ENCODE results near the gene NHLRC4.

NHLRC4 gene

DNA sequence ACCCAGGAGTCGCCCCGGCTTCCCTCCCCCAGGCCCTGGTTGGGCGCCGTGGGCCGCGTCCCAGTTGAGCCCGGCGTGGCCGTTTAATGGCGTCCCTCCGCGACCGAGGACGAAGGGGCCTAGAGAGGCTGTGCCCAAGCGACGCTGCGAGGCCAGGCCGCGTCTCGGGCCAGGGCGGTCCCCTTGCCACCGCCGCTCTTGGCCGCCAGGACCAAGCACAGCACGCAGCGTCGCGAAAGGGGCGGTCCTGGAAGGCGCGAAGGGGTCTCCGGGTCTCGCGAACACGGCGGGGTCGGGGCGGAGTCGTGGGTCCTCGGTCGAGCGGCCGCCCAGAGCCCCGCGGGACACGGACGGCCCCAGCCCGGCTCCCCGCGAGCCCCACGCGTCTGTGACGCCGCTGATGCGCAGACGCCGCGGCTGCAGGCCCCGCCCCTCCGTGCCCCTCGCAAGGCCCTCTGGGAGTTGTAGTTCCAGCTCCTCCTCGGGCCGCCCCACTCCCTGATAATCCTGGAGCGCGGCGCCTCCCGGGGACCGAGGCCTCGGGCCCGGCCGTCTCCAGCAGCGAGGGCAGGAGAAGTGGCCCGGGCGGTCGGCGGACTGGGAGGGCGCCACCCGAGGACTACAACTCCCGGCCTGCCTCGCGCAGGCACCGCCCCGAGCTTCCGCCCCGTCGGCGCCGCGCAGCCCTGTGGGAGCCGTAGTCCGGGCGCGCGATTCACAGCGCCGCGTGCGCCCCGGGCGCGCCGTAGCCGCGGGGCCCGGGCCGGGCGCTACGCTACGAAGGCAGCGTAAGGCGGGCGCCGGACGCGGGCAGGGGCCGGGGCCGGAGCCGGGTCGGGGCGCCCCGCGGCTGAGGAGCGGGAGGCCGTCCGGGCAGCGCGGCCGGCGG lies 39.5 kb upstream of the NHLRC4 start, which contains the start of gene CAPN15:
TSS of gene CAPN15 (plus strand) at position 698 of the 889 bp plus-strand sequence. CDS start 19,127 bp downstream, outside the sequence.
- TF ChIP-seq SUZ12 (IDR thresholded peaks at IDR 0.05; ENCODE audit: extremely low read depth, insufficient read depth, insufficient read length) = no peak
- no peak for TF ChIP-seq ZNF274 (IDR thresholded peaks at IDR 0.05; ENCODE audit: low read depth, low read length)
- no peak for TF ChIP-seq YY1 (IDR thresholded peaks at IDR 0.05; ENCODE audit: insufficient read depth, insufficient read length)
- Histone ChIP-seq H3K27me3 (ENCODE audit: insufficient read depth, insufficient read length) (no peaks in the 10 kb centered on the region), H3K36me3 (ENCODE audit: insufficient read depth, insufficient read length, low read length) (peaks cover 46% of the 10 kb centered on the region), H3K9me3 (ENCODE audit: insufficient read depth, low read length) (no peaks in the 10 kb centered on the region), H3K9ac (ENCODE audit: insufficient read length, low read depth) (peak within 1 kb of the TSS; percentile 100), H3K4me1 (ENCODE audit: insufficient read depth, insufficient read length) (peaks cover 28% of the 10 kb centered on the region), H3K4me3 (ENCODE audit: insufficient read length, low read depth) (peak within 1 kb of the TSS; percentile 94)
- peak; percentile 69 for DNase-seq (ENCODE audit: low read depth, low spot score)

DNA sequence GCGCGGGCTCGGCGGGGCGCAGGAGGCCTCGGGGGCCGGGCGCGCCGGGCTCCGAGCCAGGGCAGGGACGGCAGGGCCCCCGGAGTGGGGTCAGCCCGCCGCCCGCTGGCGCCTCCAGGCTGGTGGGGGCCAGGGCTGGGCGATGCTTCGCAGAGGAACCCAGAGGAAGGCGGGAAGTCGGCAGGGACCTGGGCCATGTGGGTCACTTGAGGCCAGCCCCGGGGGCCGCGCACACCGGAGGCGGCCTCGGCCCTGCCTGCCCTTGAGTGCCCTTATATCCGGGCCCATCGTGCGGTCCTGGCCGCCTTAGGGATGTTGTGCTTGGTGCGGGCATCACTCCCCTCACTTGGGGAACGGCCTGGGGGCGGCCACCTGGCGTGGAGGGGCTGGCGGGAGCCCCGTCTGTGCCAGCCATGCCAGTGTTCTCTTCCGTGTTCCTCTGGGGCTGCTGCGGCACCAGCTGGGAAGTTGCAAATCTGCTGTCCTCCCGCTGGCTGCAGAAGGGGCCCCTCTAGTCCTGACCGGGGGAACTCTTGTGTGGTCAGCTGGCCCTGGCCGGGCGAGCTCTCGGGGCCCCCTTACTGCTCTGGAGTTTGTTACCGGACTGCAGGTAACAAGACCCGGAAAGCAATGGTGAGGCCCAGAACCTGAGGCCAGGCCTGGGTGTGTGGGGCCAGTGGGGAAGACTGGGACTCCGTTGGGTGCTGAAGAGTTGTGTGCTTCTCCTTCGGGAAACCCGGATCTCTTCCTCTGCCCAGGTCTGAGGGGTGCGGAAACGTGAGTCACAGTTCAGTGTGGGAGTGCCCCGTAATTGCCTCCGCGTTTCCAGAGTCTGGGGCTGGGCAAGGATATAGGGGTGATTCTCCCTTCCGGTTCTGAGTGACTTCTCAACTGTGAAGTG lies 38.4 kb upstream of the NHLRC4 start:
- Histone ChIP-seq H3K9me3 (ENCODE audit: insufficient read depth, low read length) (no peaks in the 10 kb centered on the region), H3K9ac (ENCODE audit: insufficient read length, low read depth) (peak overlapping the region; percentile 100), H3K27me3 (ENCODE audit: insufficient read depth, insufficient read length) (no peaks in the 10 kb centered on the region), H3K4me3 (ENCODE audit: insufficient read length, low read depth) (peak overlapping the region; percentile 90), H3K4me1 (ENCODE audit: insufficient read depth, insufficient read length) (peaks cover 27% of the 10 kb centered on the region), H3K36me3 (ENCODE audit: insufficient read depth, insufficient read length, low read length) (peaks cover 41% of the 10 kb centered on the region)
- DNase-seq (ENCODE audit: low read depth, low spot score) = no peak
- TF ChIP-seq YY1 (IDR thresholded peaks at IDR 0.05; ENCODE audit: insufficient read depth, insufficient read length) = no peak
- no peak for TF ChIP-seq SUZ12 (IDR thresholded peaks at IDR 0.05; ENCODE audit: extremely low read depth, insufficient read depth, insufficient read length)

DNA sequence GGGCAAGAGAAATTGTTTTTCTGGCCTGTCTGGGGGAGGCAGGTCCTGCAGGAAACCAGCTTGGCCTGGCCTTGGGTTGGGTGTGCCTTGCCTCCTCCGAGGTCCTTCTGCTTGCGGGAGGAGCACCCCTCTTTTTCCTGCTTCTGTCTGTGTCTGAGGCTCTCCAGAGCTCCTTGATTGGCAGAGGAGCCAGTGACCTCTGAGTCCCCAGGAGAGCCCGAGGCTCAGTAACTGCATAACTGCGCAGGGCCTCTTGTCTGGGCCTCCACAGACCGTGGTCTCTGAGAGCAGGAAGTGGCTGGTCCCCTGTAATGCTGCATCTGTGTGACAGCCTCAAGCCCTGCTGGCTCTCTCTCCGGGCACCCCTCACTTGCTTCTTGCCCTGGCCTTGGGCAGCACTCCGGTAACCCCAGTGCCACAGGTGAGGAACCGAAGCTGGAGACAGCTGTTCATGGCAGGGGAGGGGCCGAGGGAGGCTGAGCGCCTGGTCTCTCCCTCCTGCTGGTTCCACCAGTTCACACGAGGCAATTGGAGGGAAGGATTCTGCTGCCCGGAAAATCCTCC lies 37.7 kb upstream of the NHLRC4 start:
- no peak for DNase-seq (ENCODE audit: low read depth, low spot score)
- no peak for TF ChIP-seq SUZ12 (IDR thresholded peaks at IDR 0.05; ENCODE audit: extremely low read depth, insufficient read depth, insufficient read length)
- TF ChIP-seq YY1 (IDR thresholded peaks at IDR 0.05; ENCODE audit: insufficient read depth, insufficient read length) = no peak
- no peak for TF ChIP-seq ZNF274 (IDR thresholded peaks at IDR 0.05; ENCODE audit: low read depth, low read length)
- Histone ChIP-seq H3K36me3 (ENCODE audit: insufficient read depth, insufficient read length, low read length) (peaks cover 40% of the 10 kb centered on the region), H3K9me3 (ENCODE audit: insufficient read depth, low read length) (no peaks in the 10 kb centered on the region), H3K4me1 (ENCODE audit: insufficient read depth, insufficient read length) (peaks cover 34% of the 10 kb centered on the region), H3K4me3 (ENCODE audit: insufficient read length, low read depth) (peak overlapping the region; percentile 90), H3K27me3 (ENCODE audit: insufficient read depth, insufficient read length) (no peaks in the 10 kb centered on the region), H3K9ac (ENCODE audit: insufficient read length, low read depth) (peak overlapping the region; percentile 100)

DNA sequence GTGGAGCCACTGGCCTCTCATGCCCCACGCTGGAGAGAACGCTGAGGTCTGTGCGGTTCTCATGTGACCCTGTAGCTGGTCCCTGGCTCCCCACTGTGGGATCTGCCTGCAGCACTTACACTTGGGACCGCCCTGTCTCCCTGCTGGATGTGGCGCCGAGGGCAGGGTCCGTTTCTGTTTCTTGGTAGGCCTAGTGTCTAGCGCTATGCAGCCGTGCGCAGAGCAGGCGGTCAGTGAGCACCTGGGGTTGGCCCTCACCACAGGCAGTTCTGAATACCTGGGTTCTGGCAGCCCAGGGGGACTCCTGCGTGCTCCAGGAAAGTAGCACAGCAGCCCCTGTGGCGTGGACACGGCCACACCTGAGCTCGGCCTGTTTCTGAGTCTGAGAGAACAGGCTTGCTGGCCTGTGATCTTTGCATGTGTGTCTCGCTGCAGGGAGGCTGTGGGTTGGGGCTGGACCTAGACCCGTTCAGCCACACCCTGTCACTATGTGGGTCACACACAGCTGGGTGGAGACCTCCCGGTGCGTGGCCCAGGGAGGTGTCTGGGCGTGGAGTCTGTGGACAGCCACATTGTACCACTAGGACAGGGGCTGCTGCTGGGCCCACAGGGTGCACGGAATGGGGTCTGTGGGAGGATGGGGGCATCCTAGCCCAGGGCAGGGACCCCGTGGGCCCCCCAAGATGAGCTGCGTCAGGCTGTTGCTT lies 36.5 kb upstream of the NHLRC4 start:
- H3K27me3 ChIP-seq (ENCODE audit: insufficient read depth, insufficient read length) = no peaks in the 10 kb centered on the region
- peaks cover 38% of the 10 kb centered on the region for H3K4me1 ChIP-seq (ENCODE audit: insufficient read depth, insufficient read length)
- H3K4me3 ChIP-seq (ENCODE audit: insufficient read length, low read depth) = no peak overlapping the region
- H3K9ac ChIP-seq (ENCODE audit: insufficient read length, low read depth) = no peak overlapping the region
- H3K36me3 ChIP-seq (ENCODE audit: insufficient read depth, insufficient read length, low read length) = peaks cover 33% of the 10 kb centered on the region
- H3K9me3 ChIP-seq (ENCODE audit: insufficient read depth, low read length) = no peaks in the 10 kb centered on the region
- DNase-seq (ENCODE audit: low read depth, low spot score) = no peak
- no peak for TF ChIP-seq ZNF274 (IDR thresholded peaks at IDR 0.05; ENCODE audit: low read depth, low read length)
- no peak for TF ChIP-seq YY1 (IDR thresholded peaks at IDR 0.05; ENCODE audit: insufficient read depth, insufficient read length)
- no peak for TF ChIP-seq SUZ12 (IDR thresholded peaks at IDR 0.05; ENCODE audit: extremely low read depth, insufficient read depth, insufficient read length)

DNA sequence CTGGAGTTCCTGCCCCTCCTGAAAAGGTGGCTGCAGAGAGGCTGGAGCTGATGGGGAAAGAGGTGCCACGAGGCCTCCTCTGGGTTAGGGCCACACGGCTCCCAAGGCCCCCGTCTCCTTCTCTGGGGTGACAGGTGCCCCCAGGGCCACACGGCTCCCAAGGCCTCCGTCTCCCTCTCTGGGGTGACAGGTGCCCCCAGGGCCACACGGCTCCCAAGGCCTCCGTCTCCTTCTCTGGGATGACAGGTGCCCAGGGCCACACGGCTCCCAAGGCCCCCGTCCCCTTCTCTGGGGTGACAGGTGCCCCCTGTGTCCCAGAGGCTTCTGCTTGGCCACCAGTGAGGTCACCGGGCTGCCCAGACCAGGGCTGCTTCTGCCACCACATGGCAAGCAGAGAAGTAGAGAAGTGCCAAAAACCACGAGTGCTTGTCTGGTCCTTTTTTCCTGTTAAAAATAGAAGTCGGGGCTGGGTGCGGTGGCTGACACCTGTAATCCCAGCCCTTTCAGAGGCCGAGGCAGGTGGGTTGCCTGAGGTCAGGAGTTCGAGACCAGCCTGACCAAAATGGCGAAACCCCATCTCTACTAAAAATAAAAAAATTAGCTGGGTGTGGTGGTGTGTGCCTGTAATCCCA lies 35.2 kb upstream of the NHLRC4 start:
- Histone ChIP-seq H3K9me3 (ENCODE audit: insufficient read depth, low read length) (no peaks in the 10 kb centered on the region), H3K4me3 (ENCODE audit: insufficient read length, low read depth) (no peak overlapping the region), H3K27me3 (ENCODE audit: insufficient read depth, insufficient read length) (no peaks in the 10 kb centered on the region), H3K36me3 (ENCODE audit: insufficient read depth, insufficient read length, low read length) (peaks cover 40% of the 10 kb centered on the region), H3K9ac (ENCODE audit: insufficient read length, low read depth) (no peak overlapping the region), H3K4me1 (ENCODE audit: insufficient read depth, insufficient read length) (peaks cover 32% of the 10 kb centered on the region)
- no peak for TF ChIP-seq SUZ12 (IDR thresholded peaks at IDR 0.05; ENCODE audit: extremely low read depth, insufficient read depth, insufficient read length)
- no peak for TF ChIP-seq ZNF274 (IDR thresholded peaks at IDR 0.05; ENCODE audit: low read depth, low read length)
- TF ChIP-seq YY1 (IDR thresholded peaks at IDR 0.05; ENCODE audit: insufficient read depth, insufficient read length) = no peak
- DNase-seq (ENCODE audit: low read depth, low spot score) = no peak

DNA sequence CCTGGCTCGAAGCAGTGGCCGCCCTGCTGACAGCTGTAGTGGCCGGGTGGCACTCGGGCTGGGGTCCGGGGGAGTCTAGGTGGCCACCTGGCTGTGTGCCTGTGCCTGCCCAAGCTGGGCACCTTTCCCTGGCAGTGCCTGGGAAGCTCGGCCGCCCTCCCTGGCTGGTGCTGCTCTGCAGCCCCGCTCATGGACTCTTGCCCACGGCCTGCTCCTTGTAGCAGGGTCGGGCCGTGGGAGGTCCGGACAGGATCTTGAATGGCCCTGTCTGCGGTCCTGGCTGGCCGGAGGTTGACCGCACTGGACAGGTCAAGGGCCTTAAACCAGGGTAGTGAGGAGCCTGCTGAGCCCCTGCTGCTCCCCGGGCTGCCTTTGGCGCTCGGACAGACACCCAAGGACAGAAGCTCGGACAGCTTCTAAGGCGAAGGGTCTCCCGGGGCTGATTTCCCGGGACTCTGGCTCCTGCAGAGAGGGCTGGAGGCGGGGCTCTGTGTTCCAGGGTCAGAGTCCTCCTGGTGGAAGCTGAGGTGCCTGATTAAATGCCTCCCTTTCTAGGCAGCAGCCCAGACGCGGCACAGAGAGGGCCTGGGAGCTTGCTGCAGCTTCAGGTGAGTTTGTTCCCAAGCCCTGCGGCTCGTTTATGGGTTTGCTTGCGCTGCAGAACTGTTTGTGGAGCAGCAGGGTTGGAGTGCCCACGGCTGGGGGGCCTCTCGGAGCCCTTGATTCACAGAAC lies 33.2 kb upstream of the NHLRC4 start:
- DNase-seq (ENCODE audit: low read depth, low spot score) = no peak
- no peaks in the 10 kb centered on the region for H3K9me3 ChIP-seq (ENCODE audit: insufficient read depth, low read length)
- H3K36me3 ChIP-seq (ENCODE audit: insufficient read depth, insufficient read length, low read length) = peaks cover 59% of the 10 kb centered on the region
- peaks cover 34% of the 10 kb centered on the region for H3K4me1 ChIP-seq (ENCODE audit: insufficient read depth, insufficient read length)
- peak overlapping the region; percentile 42 for H3K9ac ChIP-seq (ENCODE audit: insufficient read length, low read depth)
- H3K27me3 ChIP-seq (ENCODE audit: insufficient read depth, insufficient read length) = no peaks in the 10 kb centered on the region
- TF ChIP-seq ZNF274 (IDR thresholded peaks at IDR 0.05; ENCODE audit: low read depth, low read length) (no peak), YY1 (IDR thresholded peaks at IDR 0.05; ENCODE audit: insufficient read depth, insufficient read length) (no peak), SUZ12 (IDR thresholded peaks at IDR 0.05; ENCODE audit: extremely low read depth, insufficient read depth, insufficient read length) (no peak)
- no peak overlapping the region for H3K4me3 ChIP-seq (ENCODE audit: insufficient read length, low read depth)
